Retinal pigment epithelial cell (primary cell): ENCODE measurements around the gene TOMM20.

ENCODE experiments used
- DNase-seq: peaks from one replicate; pipeline ENCODE4 v3.0.0-alpha.2; 2010; ENCODE audit warnings: low read depth
- H3K4me3 ChIP-seq: 2 replicates; pipeline ENCODE4 v1.5.1; 2011; ENCODE audit warnings: mild to moderate bottlenecking, low read length, control low read depth, moderate library complexity
- CTCF ChIP-seq: conservative IDR thresholded peaks from 2 replicates; pipeline ENCODE4 v1.5.1; 2011; ENCODE audit warnings: low read depth, low read length, control low read depth, inconsistent platforms

The TOMM20 gene

GRCh38 chr1:235151033-235151432 lies 22.4 kb upstream of the TOMM20 start:
- no peak for DNase-seq
- no peak overlapping the region for H3K4me3 ChIP-seq
- no peak for TF ChIP-seq CTCF

GRCh38 chr1:235149824-235150223 lies 21.2 kb upstream of the TOMM20 start:
- no peak for DNase-seq
- no peak overlapping the region for H3K4me3 ChIP-seq
- no peak for TF ChIP-seq CTCF

GRCh38 chr1:235147269-235147668 lies 18.6 kb upstream of the TOMM20 start:
- no peak for TF ChIP-seq CTCF
- no peak for DNase-seq

GRCh38 chr1:235145639-235146038 lies 17.0 kb upstream of the TOMM20 start:
- H3K4me3 ChIP-seq: no peak overlapping the region
- DNase-seq: no peak
- TF ChIP-seq CTCF: no peak

More at GRCh38 chr1:235147269-235147668, 18.6 kb upstream of the TOMM20 start:
- no peak overlapping the region for H3K4me3 ChIP-seq

GRCh38 chr1:235142991-235143390 lies 14.4 kb upstream of the TOMM20 start:
- no peak for DNase-seq
- no peak overlapping the region for H3K4me3 ChIP-seq
- no peak for TF ChIP-seq CTCF

- DNase-seq: no peak
- H3K4me3 ChIP-seq: no peak overlapping the region
- no peak for TF ChIP-seq CTCF
These were observed 10.7 kb upstream of the TOMM20 start for GRCh38 chr1:235139315-235139714.

- no peak for DNase-seq
- no peak overlapping the region for H3K4me3 ChIP-seq
- TF ChIP-seq CTCF: no peak
These were observed 10.2 kb upstream of the TOMM20 start for GRCh38 chr1:235138821-235139220.
